ENCODE results near the gene PKP1.

Gene PKP1

DNA sequence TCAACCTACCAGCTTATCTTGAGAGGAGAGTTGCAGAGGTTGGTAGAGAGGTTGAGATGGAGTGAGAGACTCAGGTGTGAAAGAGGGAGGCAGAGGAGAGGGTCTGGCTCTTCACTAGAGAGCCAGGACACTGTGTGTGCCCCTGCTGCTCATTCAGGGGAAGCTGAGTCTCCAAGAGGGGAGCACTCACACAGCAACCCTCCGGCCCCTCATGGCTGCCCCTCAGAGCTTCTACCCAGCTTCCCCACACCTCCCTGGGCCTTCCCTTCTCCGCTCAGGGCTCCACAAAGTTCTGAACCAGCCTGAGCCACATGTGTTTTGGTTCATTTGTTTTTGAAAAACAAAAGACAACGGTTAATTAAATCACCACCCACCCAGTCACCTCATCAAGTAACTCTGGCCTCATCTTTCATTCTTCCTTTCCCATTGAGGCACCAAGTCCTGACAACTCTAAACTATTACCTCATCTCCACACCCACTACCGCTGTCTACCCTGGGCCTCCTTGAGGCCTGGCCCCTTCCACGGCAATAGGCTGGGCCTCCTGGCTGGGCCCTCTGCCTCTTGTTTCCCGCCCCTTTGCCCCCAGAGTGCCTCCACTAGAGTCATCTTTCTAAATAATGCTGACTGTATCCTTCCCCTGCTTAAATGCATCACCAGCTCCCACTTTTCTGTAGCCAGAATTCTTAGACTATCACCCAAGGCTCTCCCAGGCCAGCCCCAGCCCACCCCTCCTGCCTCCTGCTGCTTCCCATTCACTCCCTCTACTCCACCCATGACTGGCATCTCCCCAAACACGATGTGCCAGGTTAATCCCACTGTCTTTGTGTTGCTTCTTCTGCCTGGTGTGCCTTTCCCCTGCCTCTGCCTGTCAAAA is 61.1 kb downstream of the PKP1 start:
- DNase-seq (ENCODE audit: low read depth, low spot score): no peak
- no peak overlapping the region for H3K4me3 ChIP-seq (ENCODE audit: low read depth, low read length)
- TF ChIP-seq, protein P1, sequence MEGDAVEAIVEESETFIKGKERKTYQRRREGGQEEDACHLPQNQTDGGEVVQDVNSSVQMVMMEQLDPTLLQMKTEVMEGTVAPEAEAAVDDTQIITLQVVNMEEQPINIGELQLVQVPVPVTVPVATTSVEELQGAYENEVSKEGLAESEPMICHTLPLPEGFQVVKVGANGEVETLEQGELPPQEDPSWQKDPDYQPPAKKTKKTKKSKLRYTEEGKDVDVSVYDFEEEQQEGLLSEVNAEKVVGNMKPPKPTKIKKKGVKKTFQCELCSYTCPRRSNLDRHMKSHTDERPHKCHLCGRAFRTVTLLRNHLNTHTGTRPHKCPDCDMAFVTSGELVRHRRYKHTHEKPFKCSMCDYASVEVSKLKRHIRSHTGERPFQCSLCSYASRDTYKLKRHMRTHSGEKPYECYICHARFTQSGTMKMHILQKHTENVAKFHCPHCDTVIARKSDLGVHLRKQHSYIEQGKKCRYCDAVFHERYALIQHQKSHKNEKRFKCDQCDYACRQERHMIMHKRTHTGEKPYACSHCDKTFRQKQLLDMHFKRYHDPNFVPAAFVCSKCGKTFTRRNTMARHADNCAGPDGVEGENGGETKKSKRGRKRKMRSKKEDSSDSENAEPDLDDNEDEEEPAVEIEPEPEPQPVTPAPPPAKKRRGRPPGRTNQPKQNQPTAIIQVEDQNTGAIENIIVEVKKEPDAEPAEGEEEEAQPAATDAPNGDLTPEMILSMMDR (IDR thresholded peaks at IDR 0.05; ENCODE audit: insufficient read depth, low read length, missing control alignments): no peak
- POLR2A ChIA-PET: no interaction called here
- CTCF ChIA-PET: interaction anchor here (0.8 to 9.0 kb wide), 15 partner anchors 14 to 157 kb away, joined by 3 to 195 read pairs (median 32); partner anchors contain the start of gene PKP1

DNA sequence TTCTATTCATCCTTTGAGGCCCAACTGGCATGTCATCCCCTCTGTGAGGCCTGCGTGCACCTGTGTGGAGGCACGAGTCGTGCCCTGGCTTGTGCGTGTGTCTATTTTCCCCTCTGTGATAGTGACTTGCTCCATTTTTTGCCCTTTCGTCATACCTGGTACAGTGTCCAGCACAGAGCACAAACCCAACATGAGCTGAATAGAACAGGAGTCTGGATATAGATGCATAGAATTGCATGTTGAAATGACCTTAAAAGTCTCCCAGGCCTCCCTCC is 61.7 kb downstream of the PKP1 start:
- no peak overlapping the region for H3K4me3 ChIP-seq (ENCODE audit: low read depth, low read length)
- TF ChIP-seq, protein P1 (IDR thresholded peaks at IDR 0.05; ENCODE audit: insufficient read depth, low read length, missing control alignments): no peak
- DNase-seq (ENCODE audit: low read depth, low spot score): no peak
- ChIA-PET CTCF (interaction anchor here (0.9 to 9.0 kb wide), 19 partner anchors 14 to 259 kb away, joined by 3 to 195 read pairs (median 28); partner anchors contain the start of gene PKP1), POLR2A (no interaction called here)

DNA sequence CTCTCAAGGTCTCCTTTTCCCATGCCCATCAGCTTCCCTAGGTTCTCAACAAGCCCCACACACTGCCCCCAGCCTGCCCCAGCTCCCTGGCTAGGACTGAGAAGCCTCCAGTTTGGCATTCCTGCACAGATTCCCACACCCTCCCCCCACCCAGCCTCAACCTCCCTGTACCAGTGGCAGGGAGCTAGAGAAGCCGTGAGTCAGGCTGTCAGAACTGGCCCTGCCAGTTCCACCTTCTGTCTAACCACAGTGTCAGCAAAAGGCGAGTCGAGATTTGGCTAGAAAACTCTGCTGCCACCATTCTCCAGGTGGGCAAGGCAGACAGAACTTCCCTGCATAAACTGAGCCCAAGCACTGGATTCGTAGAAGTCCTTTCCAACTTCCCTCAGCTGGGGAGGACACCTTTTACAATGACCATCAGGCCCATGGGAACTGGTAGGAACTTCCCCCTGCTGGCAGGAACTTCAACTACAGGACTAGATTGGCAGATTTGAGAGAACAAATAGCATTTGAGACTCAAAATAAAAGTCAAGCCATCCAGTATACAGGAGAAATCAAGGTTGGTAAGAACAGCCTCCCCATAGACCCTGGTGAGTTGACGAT is 63.1 kb downstream of the PKP1 start:
- no peak for DNase-seq (ENCODE audit: low read depth, low spot score)
- ChIA-PET CTCF (interaction anchor here (0.7 to 9.0 kb wide), 38 partner anchors 10 to 260 kb away, joined by 3 to 195 read pairs (median 6); partner anchors contain the start of genes PHLDA3 and PKP1), POLR2A (no interaction called here)
- TF ChIP-seq, protein P1 (IDR thresholded peaks at IDR 0.05; ENCODE audit: insufficient read depth, low read length, missing control alignments): peak; percentile 71
- no peak overlapping the region for H3K4me3 ChIP-seq (ENCODE audit: low read depth, low read length)

DNA sequence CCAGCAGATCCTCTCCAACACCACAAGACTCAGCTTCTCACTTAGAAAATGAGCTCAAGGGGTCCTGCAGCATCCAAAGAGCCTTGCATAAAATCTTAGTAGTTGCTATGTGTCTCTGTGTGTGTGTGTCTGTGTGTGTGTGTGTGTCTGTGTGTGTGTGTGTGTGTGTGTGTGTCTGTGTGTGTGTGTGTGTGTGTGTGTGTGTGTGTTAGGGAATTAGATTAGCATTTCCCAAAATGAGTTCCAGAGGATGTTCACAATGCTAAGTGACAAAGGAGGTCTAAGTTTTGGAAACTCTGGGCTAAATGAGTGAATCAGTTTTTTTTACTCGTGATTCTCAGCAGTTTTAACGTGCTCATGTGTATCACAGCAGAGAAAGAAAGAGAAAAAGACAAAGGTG is 63.7 kb downstream of the PKP1 start:
- TF ChIP-seq, protein P1 (IDR thresholded peaks at IDR 0.05; ENCODE audit: insufficient read depth, low read length, missing control alignments): no peak
- DNase-seq (ENCODE audit: low read depth, low spot score): no peak
- H3K4me3 ChIP-seq (ENCODE audit: low read depth, low read length): no peak overlapping the region
- ChIA-PET POLR2A (no interaction called here), CTCF (interaction anchor here (0.8 to 9.0 kb wide), 33 partner anchors 10 to 261 kb away, joined by 3 to 195 read pairs (median 6); partner anchors contain the start of genes PHLDA3 and PKP1)

DNA sequence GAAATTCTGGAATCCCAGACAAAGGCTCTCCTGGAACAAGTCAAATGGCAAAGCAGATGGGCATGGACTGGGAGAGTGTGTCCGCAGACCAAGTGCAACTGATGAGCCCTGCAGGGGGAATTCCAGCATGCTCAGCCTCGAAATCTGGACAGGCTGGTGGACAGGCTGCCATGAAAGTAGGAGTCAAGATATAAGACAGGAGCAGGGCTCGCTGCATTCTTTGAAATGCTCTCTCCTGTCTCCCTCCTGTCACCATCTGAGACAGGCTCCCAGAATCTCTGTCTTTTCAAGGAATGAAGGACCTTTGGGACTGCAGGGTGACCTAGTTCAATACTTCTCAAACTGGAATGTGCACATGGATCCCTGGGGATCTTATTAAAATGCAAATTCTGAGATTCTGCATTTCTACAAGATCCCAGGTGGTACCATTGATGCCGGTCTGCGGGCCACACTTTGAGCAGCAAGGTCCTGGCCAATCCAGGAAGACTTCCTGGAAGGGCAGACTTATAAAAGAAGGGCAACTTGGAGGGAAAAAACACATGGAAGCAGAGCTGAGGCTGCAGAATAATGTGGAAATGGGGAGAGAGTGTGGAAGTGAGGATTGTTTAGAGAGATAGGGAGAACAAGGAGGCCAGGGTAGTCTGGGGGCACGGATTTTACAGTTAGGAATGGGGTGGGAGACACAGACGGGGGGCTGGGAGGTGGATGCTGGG is 64.3 kb downstream of the PKP1 start:
- CTCF ChIA-PET: interaction anchor here (0.8 to 9.0 kb wide), 31 partner anchors 10 to 262 kb away, joined by 3 to 195 read pairs (median 6); partner anchors contain the start of gene PKP1
- no peak for DNase-seq (ENCODE audit: low read depth, low spot score)
- TF ChIP-seq, protein P1 (IDR thresholded peaks at IDR 0.05; ENCODE audit: insufficient read depth, low read length, missing control alignments): no peak
- POLR2A ChIA-PET: no interaction called here
- no peak overlapping the region for H3K4me3 ChIP-seq (ENCODE audit: low read depth, low read length)

DNA sequence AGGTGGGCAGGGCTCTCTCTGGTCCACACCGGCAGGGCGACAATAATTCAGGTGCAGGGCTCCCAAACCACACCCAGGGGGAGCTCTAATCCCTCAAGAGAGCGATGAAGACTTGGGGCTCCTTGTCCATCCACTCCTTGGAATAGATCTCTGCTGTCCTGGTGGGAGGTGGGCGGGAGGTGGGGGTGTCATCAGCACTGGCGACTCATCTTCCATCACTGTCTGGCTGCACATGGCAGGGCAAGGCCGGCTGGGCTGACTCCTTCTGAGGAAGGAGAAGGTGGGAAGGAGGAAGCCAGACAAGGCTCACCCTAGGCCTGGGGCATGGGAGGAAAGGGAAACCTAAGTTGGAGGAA is 64.9 kb downstream of the PKP1 start:
- ChIA-PET CTCF (interaction anchor here (0.7 to 9.0 kb wide), 23 partner anchors 11 to 201 kb away, joined by 3 to 195 read pairs (median 20); partner anchors contain the start of gene PKP1), POLR2A (no interaction called here)
- H3K4me3 ChIP-seq (ENCODE audit: low read depth, low read length): no peak overlapping the region
- TF ChIP-seq, protein P1 (IDR thresholded peaks at IDR 0.05; ENCODE audit: insufficient read depth, low read length, missing control alignments): peak; percentile 78
- DNase-seq (ENCODE audit: low read depth, low spot score): no peak

Data from AG04449 (cell line).